Body of pancreas (tissue), 4 donors: ENCODE results near the gene ALKAL2.

Experiments
- CTCF ChIP-seq, 7 experiments: fragments of 450-650 bp in 4 of 7; fragments of 200-600 bp in 3 of 7; sonication (generic) in 3 of 7; IDR thresholded peaks; one replicate each; pipeline ENCODE4 v1.5.1; 2016 to 2019; ENCODE audit warnings: antibody characterized with exemption in 7 of 7
- POLR2A ChIP-seq, 3 donors: fragments of 450-650 bp; IDR thresholded peaks; one replicate each; pipeline ENCODE4 v1.6.1; 2016; ENCODE audit warnings: antibody characterized with exemption in 3 of 3, mild to moderate bottlenecking in 2 of 3

GRCh38 chr2:309954-310510 is 22.1 kb upstream of the ALKAL2 start:
- TF ChIP-seq CTCF (IDR thresholded peaks at IDR 0.05) (no peak), POLR2A (IDR thresholded peaks at IDR 0.05) (no peak)
